Endothelial cell of umbilical vein (primary cell): ENCODE data around the gene LDHD. TPM values are rescaled to one million over a fixed set of nuclear protein-coding genes. Genes with fewer than 3 reads are reported as not detected.

Source experiments
- BruUV-seq: library from RNA; stranded (reverse); fragments of 400-500 nt; replicated peaks from 2 replicates; lab custom pipeline; 2021; lab: Mats Ljungman, UMichigan
- CTCF ChIA-PET: fragments of 300-600, 350-600 bp; sonication (Branson Sonifier 250); formaldehyde crosslinking; loops from one replicate; lab custom pipeline; 2021; ENCODE audit warnings: antibody characterized with exemption, inconsistent platforms; lab: Charles Lee
- POLR2A ChIA-PET: fragments of 300-600, 350-600 bp; sonication (Branson Sonifier 250); formaldehyde crosslinking; loops from one replicate; lab custom pipeline; 2021; ENCODE audit warnings: antibody characterized with exemption, inconsistent platforms; lab: Charles Lee
- DNase-seq: peaks from one replicate; pipeline ENCODE4 v3.0.0-alpha.2; 2011; ENCODE audit warnings: low read depth, low spot score
- FAIRE-seq: peaks from 2 replicates; lab custom pipeline; 2011; peaks lifted over from hg19 to GRCh38; lab: Jason Lieb, UNC
- H2AFZ ChIP-seq: 2 replicates; pipeline ENCODE4 v1.6.0; 2012; ENCODE audit warnings: low read depth, low read length, control low read depth, inconsistent platforms
- H3K27ac ChIP-seq: 2 replicates; pipeline ENCODE4 v1.5.1; 2011; ENCODE audit warnings: low read depth, mild to moderate bottlenecking, control low read depth, low read length, moderate library complexity; ENCODE audit not compliant: insufficient read depth
- H3K27me3 ChIP-seq, 2 experiments: 2 replicates each; pipeline versions ENCODE4 v1.6.0 to v1.6.1; 2011; ENCODE audit warnings: low read length in 2 of 2, mixed read lengths in 1 of 2; ENCODE audit not compliant: control insufficient read depth in 2 of 2, insufficient read depth in 2 of 2
- H3K36me3 ChIP-seq, 2 experiments: 2 replicates in 1 of 2; 3 replicates in 1 of 2; pipeline ENCODE4 v1.5.1; 2011; ENCODE audit warnings: low read length in 2 of 2, mild to moderate bottlenecking in 1 of 2, moderate library complexity in 1 of 2; ENCODE audit not compliant: control insufficient read depth in 2 of 2, insufficient read depth in 2 of 2; ENCODE audit errors: extremely low read depth in 1 of 2
- H3K4me1 ChIP-seq: 3 replicates; pipeline ENCODE4 v1.5.1; 2011; ENCODE audit warnings: mild to moderate bottlenecking, low read length; ENCODE audit not compliant: control insufficient read depth, insufficient read depth; ENCODE audit errors: extremely low read depth
- H3K4me2 ChIP-seq: 2 replicates; pipeline ENCODE4 v1.6.1; 2011; ENCODE audit warnings: low read length, control low read depth, mixed read lengths; ENCODE audit not compliant: insufficient read depth
- H3K4me3 ChIP-seq, 3 experiments: fragments of 200-600 bp in 1 of 3; sonication (generic), shearing (Covaris generic) in 1 of 3; replicated peaks in 1 of 3; 2 replicates each; pipeline ENCODE4 v1.5.1; 2011 to 2016; ENCODE audit warnings: control low read depth in 3 of 3, low read length in 3 of 3, mild to moderate bottlenecking in 2 of 3, inconsistent platforms in 1 of 3, low read depth in 1 of 3, moderate library complexity in 1 of 3; ENCODE audit not compliant: insufficient read depth in 1 of 3
- H3K79me2 ChIP-seq: 2 replicates; pipeline ENCODE4 v1.6.0; 2012; ENCODE audit warnings: low read length, inconsistent platforms; ENCODE audit not compliant: control insufficient read depth, insufficient read depth
- H3K9ac ChIP-seq: replicated peaks from 2 replicates; pipeline ENCODE3; 2011; ENCODE audit warnings: low read length, control low read depth; ENCODE audit not compliant: insufficient read depth; ENCODE audit errors: extremely low read depth
- H3K9me1 ChIP-seq: replicated peaks from 3 replicates; pipeline ENCODE4 v1.6.0; 2011; ENCODE audit warnings: mild to moderate bottlenecking, low read length; ENCODE audit not compliant: control insufficient read depth, insufficient read depth; ENCODE audit errors: extremely low read depth
- H3K9me3 ChIP-seq: replicated peaks from 2 replicates; pipeline ENCODE4 v1.5.1; 2012; ENCODE audit warnings: low read length, inconsistent platforms; ENCODE audit not compliant: control insufficient read depth, insufficient read depth
- H4K20me1 ChIP-seq: replicated peaks from 2 replicates; pipeline ENCODE3; 2011; ENCODE audit warnings: mild to moderate bottlenecking, low read length; ENCODE audit not compliant: control insufficient read depth, insufficient read depth; ENCODE audit errors: extremely low read depth
- CTCF ChIP-seq, 2 donors: IDR thresholded peaks; 1 replicate in 1 of 2; 2 replicates in 1 of 2; pipeline ENCODE4 v1.5.1; 2011; ENCODE audit warnings: low read length in 2 of 2, mild to moderate bottlenecking in 2 of 2, moderate library complexity in 2 of 2, control low read depth in 1 of 2, inconsistent platforms in 1 of 2, low read depth in 1 of 2; ENCODE audit not compliant: insufficient read depth in 1 of 2; ENCODE audit errors: extremely low read depth in 1 of 2
- EZH2 ChIP-seq: IDR thresholded peaks from 2 replicates; pipeline ENCODE4 v1.6.1; 2012; ENCODE audit warnings: borderline replicate concordance, low read depth, mild to moderate bottlenecking, moderate library complexity, low read length, inconsistent platforms; ENCODE audit not compliant: severe bottlenecking
- FOS ChIP-seq: IDR thresholded peaks from 2 replicates; pipeline ENCODE4 v1.6.1; 2011; ENCODE audit warnings: mild to moderate bottlenecking, low read length, moderate library complexity, borderline replicate concordance; ENCODE audit not compliant: insufficient read depth
- GATA2 ChIP-seq: IDR thresholded peaks from 2 replicates; pipeline ENCODE4 v1.7.0; 2011; ENCODE audit warnings: low read depth, mild to moderate bottlenecking, moderate library complexity, mixed read lengths, low read length; ENCODE audit not compliant: insufficient read length, insufficient read depth
- JUN ChIP-seq: IDR thresholded peaks from 2 replicates; pipeline ENCODE4 v1.6.1; 2011; ENCODE audit warnings: borderline replicate concordance, low read depth; ENCODE audit not compliant: insufficient read length, insufficient read depth
- MAX ChIP-seq: IDR thresholded peaks from 2 replicates; pipeline ENCODE4 v1.6.1; 2011; ENCODE audit not compliant: insufficient read depth, insufficient read length
- MYC ChIP-seq: IDR thresholded peaks from one replicate; pipeline ENCODE4 v1.6.1; 2011; ENCODE audit warnings: mild to moderate bottlenecking, low read depth, low read length
- POLR2A ChIP-seq: IDR thresholded peaks from 2 replicates; pipeline ENCODE4 v1.6.1; 2012; ENCODE audit warnings: low read depth, mild to moderate bottlenecking, control low read depth, low read length
- POLR2AphosphoS5 ChIP-seq: IDR thresholded peaks from 2 replicates; pipeline ENCODE4 v1.6.1; 2012; ENCODE audit warnings: low read depth, mild to moderate bottlenecking, control low read depth, low read length, moderate library complexity; ENCODE audit not compliant: insufficient read depth
- dilution Hi-C: fragments of 300-500 bp; cut with MboI; formaldehyde crosslinking; loops from one replicate; pipeline ENCODE4 v1.15.0; 2019; ENCODE audit warnings: low sequenced_read_pairs; ENCODE audit not compliant: extremely low pct_ligation_motif_present
- intact Hi-C: fragments of 100-400 bp; cut with micrococcal nuclease; formaldehyde crosslinking; loops from one replicate; pipeline ENCODE4 v1.10.0; 2022
- polyA plus RNA-seq, 4 experiments: library from polyadenylated mRNA; depleted of rRNA in 3 of 4; stranded (reverse) in 3 of 4; unstranded in 1 of 4; fragments of >200 nt; gene quantifications; 2 replicates each; pipeline versions ENCODE4 v1.2.1 to v1.2.3, GENCODE V29; 2011 to 2012; ENCODE audit warnings: missing spikeins in 1 of 4
- total RNA-seq: library from RNA; stranded (reverse); gene quantifications from 2 replicates; pipeline ENCODE4 v1.2.3, GENCODE V29; 2021

The LDHD gene
- total and polyA plus RNA-seq, 2 donors (not counting 3 experiments of a cell fraction or from before 2014, with no cell fraction given) = 0.41 TPM; not detected in 1

GRCh38 chr16:75083813-75084212 is 32.8 kb downstream of the LDHD start:
- Histone ChIP-seq H3K79me2 (peaks cover 16% of the 10 kb centered on the region), H4K20me1 (no peaks in the 10 kb centered on the region), H3K4me2 (no peak overlapping the region), H3K9ac (no peak overlapping the region), H3K27ac (no peak overlapping the region), H3K4me1 (peaks cover 26% of the 10 kb centered on the region), H3K27me3 (no peaks in the 10 kb centered on the region), H3K4me3 (no peak overlapping the region), H2AFZ (no peak overlapping the region), H3K36me3 (no peaks in the 10 kb centered on the region), H3K9me3 (no peaks in the 10 kb centered on the region), H3K9me1 (no peaks in the 10 kb centered on the region)
- intact Hi-C loops (no loop called here), dilution Hi-C loops (no loop called here)
- no TSS peak for BruUV-seq
- CTCF ChIA-PET = interaction anchor here (1.3 kb wide), 1 partner anchor 9 kb away, joined by 4 read pairs; no protein-coding TSS in a partner anchor
- DNase-seq (no peak), FAIRE-seq (no peak)
- TF ChIP-seq FOS = no peak
- no peak for TF ChIP-seq JUN
- TF ChIP-seq POLR2AphosphoS5 = no peak
- TF ChIP-seq MAX = no peak
- no peak for TF ChIP-seq GATA2
- TF ChIP-seq POLR2A = no peak
- TF ChIP-seq EZH2 = no peak
- TF ChIP-seq MYC = no peak
- TF ChIP-seq CTCF (IDR thresholded peaks at IDR 0.05; ENCODE audit: extremely low read depth in 1 of 2, insufficient read depth in 1 of 2, low read depth in 1 of 2, low read length in 2 of 2) = no peak
- POLR2A ChIA-PET = no interaction called here
